PC-9 (cell line): Measurements from ENCODE around the gene INO80D. TPM values are rescaled to one million over a fixed set of nuclear protein-coding genes. Genes with fewer than 3 reads are reported as not detected.

Experiments
- BruUV-seq: library from RNA; stranded (reverse); fragments of 400-500 nt; replicated peaks from 2 replicates; lab custom pipeline; 2021; lab: Mats Ljungman, UMichigan
- CTCF ChIA-PET: fragments of 300-600 bp; sonication (Branson Sonifier 250); formaldehyde crosslinking; loops from one replicate; lab custom pipeline; 2022; ENCODE audit warnings: antibody characterized with exemption; lab: Charles Lee
- POLR2A ChIA-PET: fragments of 300-600 bp; sonication (Branson Sonifier 250); formaldehyde crosslinking; loops from one replicate; lab custom pipeline; 2022; ENCODE audit warnings: antibody characterized with exemption; ENCODE audit not compliant: unreplicated experiment; lab: Charles Lee
- DNase-seq, 2 experiments: peaks; one replicate each; pipeline versions ENCODE4 v3.0.0 to v3.0.0-alpha.2; 2015 to 2022; ENCODE audit warnings: mixed read lengths in 1 of 2
- H2AFZ ChIP-seq: fragments of 200-600 bp; sonication (generic); 2 replicates; pipeline ENCODE4 v1.8.1; 2017; ENCODE audit warnings: antibody characterized with exemption
- H3F3A ChIP-seq: fragments of 200-600 bp; sonication (generic); 2 replicates; pipeline ENCODE4 v1.8.1; 2017; ENCODE audit warnings: antibody characterized with exemption, mild to moderate bottlenecking, low read depth; ENCODE audit not compliant: insufficient read depth
- H3K27ac ChIP-seq: fragments of 200-600 bp; sonication (generic); 2 replicates; pipeline ENCODE4 v1.6.1; 2016; ENCODE audit warnings: mixed run types
- H3K27me3 ChIP-seq: fragments of 200-600 bp; sonication (generic); 2 replicates; pipeline ENCODE4 v1.6.1; 2016; ENCODE audit warnings: low read depth, mixed run types; ENCODE audit not compliant: insufficient read depth
- H3K36me3 ChIP-seq: fragments of 200-600 bp; sonication (generic); 2 replicates; pipeline ENCODE4 v1.6.1; 2016; ENCODE audit warnings: low read depth, mixed run types
- H3K4me1 ChIP-seq: fragments of 200-600 bp; sonication (generic); replicated peaks from 2 replicates; pipeline ENCODE4 v1.6.1; 2016; ENCODE audit warnings: mixed run types; ENCODE audit not compliant: insufficient read depth
- H3K4me2 ChIP-seq: fragments of 200-600 bp; sonication (generic); 2 replicates; pipeline ENCODE4 v1.6.1; 2017; ENCODE audit warnings: mixed run types
- H3K4me3 ChIP-seq: fragments of 200-600 bp; sonication (generic); 2 replicates; pipeline ENCODE4 v1.6.1; 2016; ENCODE audit warnings: mixed run types
- H3K79me2 ChIP-seq: fragments of 200-600 bp; sonication (generic); 2 replicates; pipeline ENCODE4 v1.6.1; 2017; ENCODE audit warnings: low read depth, mixed run types
- H3K9me2 ChIP-seq: fragments of 200-600 bp; sonication (generic); 2 replicates; pipeline ENCODE4 v1.8.1; 2017; ENCODE audit warnings: mild to moderate bottlenecking; ENCODE audit not compliant: insufficient read depth
- H3K9me3 ChIP-seq: fragments of 200-600 bp; sonication (generic); 2 replicates; pipeline ENCODE4 v1.8.1; 2016; ENCODE audit warnings: low read depth; ENCODE audit not compliant: insufficient read depth
- H4K20me1 ChIP-seq: fragments of 200-600 bp; sonication (generic); 2 replicates; pipeline ENCODE4 v1.8.1; 2017; ENCODE audit not compliant: insufficient read depth
- EZH2 ChIP-seq: fragments of 200-600 bp; sonication (generic); IDR thresholded peaks from 2 replicates; pipeline ENCODE4 v1.8.0; 2017; ENCODE audit warnings: antibody characterized with exemption, low read depth
- intact Hi-C: fragments of 100-400 bp; cut with micrococcal nuclease; formaldehyde crosslinking; loops from one replicate; pipeline ENCODE4 v1.10.0; 2022; ENCODE audit not compliant: unreplicated experiment
- total RNA-seq: library from RNA; stranded (reverse); gene quantifications from 2 replicates; pipeline ENCODE4 v1.2.3, GENCODE V29; 2021
- TF ChIP-seq, protein P1 (sequence below): fragments of 200-600 bp; sonication (generic); conservative IDR thresholded peaks from 2 replicates; pipeline ENCODE4 v1.6.1; 2017; ENCODE audit warnings: mixed run types, antibody characterized with exemption, mild to moderate bottlenecking, moderate library complexity

The INO80D gene
- total RNA-seq, 1 experiment from 2014 or later = 12.4 TPM

DNA sequence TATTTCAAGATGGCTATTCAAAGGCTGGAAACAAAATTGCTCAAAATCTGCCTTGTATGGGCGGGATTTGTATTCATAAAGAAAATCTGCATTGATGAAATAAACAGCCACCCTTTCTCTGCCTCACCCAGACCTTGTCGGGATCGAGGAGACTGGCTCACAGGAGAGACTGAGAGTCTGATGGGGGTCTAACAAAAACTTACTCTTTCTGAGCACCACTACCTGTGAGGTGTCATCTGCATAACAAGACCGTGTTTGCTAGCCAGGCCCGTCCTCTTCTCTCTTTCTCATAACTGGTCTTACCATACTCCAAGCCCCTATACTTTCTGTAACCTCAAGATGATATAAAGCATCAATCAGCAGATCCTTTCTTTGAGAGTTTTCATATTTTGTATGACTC, 115.6 kb downstream of the INO80D start:
- intact Hi-C loops = no loop called here
- ChIA-PET CTCF (no interaction called here), POLR2A (no interaction called here)
- no peak overlapping the region for H3K4me2 ChIP-seq
- no peaks in the 10 kb centered on the region for H3K4me1 ChIP-seq
- H3F3A ChIP-seq = no peaks in the 10 kb centered on the region
- H3K27me3 ChIP-seq = no peaks in the 10 kb centered on the region
- H3K79me2 ChIP-seq = no peaks in the 10 kb centered on the region
- TF ChIP-seq, protein P1, sequence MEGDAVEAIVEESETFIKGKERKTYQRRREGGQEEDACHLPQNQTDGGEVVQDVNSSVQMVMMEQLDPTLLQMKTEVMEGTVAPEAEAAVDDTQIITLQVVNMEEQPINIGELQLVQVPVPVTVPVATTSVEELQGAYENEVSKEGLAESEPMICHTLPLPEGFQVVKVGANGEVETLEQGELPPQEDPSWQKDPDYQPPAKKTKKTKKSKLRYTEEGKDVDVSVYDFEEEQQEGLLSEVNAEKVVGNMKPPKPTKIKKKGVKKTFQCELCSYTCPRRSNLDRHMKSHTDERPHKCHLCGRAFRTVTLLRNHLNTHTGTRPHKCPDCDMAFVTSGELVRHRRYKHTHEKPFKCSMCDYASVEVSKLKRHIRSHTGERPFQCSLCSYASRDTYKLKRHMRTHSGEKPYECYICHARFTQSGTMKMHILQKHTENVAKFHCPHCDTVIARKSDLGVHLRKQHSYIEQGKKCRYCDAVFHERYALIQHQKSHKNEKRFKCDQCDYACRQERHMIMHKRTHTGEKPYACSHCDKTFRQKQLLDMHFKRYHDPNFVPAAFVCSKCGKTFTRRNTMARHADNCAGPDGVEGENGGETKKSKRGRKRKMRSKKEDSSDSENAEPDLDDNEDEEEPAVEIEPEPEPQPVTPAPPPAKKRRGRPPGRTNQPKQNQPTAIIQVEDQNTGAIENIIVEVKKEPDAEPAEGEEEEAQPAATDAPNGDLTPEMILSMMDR = no peak
- TF ChIP-seq EZH2 = no peak
- H4K20me1 ChIP-seq = no peaks in the 10 kb centered on the region
- H3K36me3 ChIP-seq = no peaks in the 10 kb centered on the region
- H3K9me3 ChIP-seq = no peaks in the 10 kb centered on the region
- DNase-seq = no peak
- no TSS peak for BruUV-seq
- no peaks in the 10 kb centered on the region for H3K9me2 ChIP-seq
- no peak overlapping the region for H3K4me3 ChIP-seq
- no peak overlapping the region for H2AFZ ChIP-seq
- H3K27ac ChIP-seq = no peak overlapping the region

DNA sequence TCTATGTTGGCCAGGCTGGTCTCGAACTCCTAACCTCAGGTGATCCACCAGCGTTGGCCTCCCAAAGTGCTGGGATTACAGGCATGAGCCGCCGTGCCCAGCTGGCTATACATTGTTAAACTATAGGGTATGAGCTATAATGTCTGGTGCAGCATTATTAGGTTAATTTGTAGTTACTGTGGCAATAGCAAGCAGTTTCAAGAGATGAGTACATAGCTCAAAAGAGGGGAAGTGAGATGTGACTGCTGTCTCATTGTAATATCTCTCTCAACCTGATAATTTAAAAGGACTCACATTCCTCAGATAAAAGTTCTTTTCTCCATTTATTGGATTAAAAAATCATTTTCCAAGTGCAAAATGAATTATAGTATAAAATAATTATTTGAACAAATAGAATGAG, 116.4 kb downstream of the INO80D start:
- Histone ChIP-seq H3K4me2 (no peak overlapping the region), H3K9me3 (no peaks in the 10 kb centered on the region), H3K4me3 (no peak overlapping the region), H3K4me1 (no peaks in the 10 kb centered on the region), H3K27me3 (no peaks in the 10 kb centered on the region), H3K9me2 (no peaks in the 10 kb centered on the region), H4K20me1 (no peaks in the 10 kb centered on the region), H3F3A (no peaks in the 10 kb centered on the region), H2AFZ (no peak overlapping the region), H3K36me3 (no peaks in the 10 kb centered on the region), H3K79me2 (no peaks in the 10 kb centered on the region), H3K27ac (no peak overlapping the region)
- CTCF ChIA-PET = no interaction called here
- no peak for TF ChIP-seq EZH2
- TF ChIP-seq, protein P1 = no peak
- no peak for DNase-seq
- BruUV-seq = no TSS peak
- POLR2A ChIA-PET = interaction anchor here (0.6 kb wide), 1 partner anchor 19 kb away, joined by 4 read pairs; no protein-coding TSS in a partner anchor
- intact Hi-C loops = no loop called here

DNA sequence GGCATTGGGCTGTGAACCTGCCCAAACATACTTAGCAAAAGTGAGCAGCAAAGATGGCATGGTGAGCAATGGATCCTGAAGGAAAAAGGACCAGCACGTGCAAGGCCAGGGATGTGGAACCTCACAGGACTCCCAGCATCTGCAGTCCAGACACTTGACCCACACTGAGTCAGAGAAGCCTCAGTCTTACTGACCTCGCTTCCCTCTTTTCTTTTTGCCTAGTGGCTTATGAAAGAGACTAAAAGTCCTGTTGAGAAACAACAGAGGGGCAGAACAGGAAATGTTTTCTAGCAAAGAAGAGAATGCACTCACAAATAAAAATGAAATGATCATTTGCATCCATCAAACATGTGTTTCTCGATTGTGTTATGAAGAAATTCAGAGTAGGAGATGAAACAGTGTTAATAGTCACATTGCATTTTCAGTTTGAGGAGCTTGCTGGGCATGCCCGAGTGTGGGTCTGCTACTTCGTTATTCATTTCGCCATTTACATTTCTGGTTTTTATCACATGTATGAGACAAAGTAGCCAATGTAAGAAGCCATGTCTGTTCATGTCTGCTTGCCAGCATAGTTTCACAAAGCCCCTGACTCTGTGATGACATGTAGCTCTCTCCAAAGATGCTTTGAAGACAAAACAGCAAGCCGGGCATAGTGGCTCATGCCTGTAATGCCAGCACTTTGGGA, 118.4 kb downstream of the INO80D start:
- no peak overlapping the region for H3K27ac ChIP-seq
- no peaks in the 10 kb centered on the region for H3K9me2 ChIP-seq
- ChIA-PET POLR2A (no interaction called here), CTCF (no interaction called here)
- H2AFZ ChIP-seq = no peak overlapping the region
- intact Hi-C loops = no loop called here
- no peak overlapping the region for H3K4me2 ChIP-seq
- no peaks in the 10 kb centered on the region for H3K27me3 ChIP-seq
- H3K79me2 ChIP-seq = no peaks in the 10 kb centered on the region
- H3K36me3 ChIP-seq = no peaks in the 10 kb centered on the region
- no peaks in the 10 kb centered on the region for H3K9me3 ChIP-seq
- DNase-seq = no peak
- no peaks in the 10 kb centered on the region for H4K20me1 ChIP-seq
- H3K4me1 ChIP-seq = no peaks in the 10 kb centered on the region
- BruUV-seq = no TSS peak
- TF ChIP-seq, protein P1 = no peak
- no peak for TF ChIP-seq EZH2
- H3K4me3 ChIP-seq = no peak overlapping the region
- no peaks in the 10 kb centered on the region for H3F3A ChIP-seq
